A549 (cell line): ENCODE data around the gene PPARA.

Experiments used
- CHD2 ChIP-seq: fragments of 150-350 bp; IDR thresholded peaks from 2 replicates; pipeline ENCODE4 v1.6.1; 2014; ENCODE audit warnings: low read length; ENCODE audit not compliant: partially characterized antibody
- EP300 ChIP-seq, 2 experiments: fragments of >200 bp; sonication (Bioruptor Twin); formaldehyde crosslinking; IDR thresholded peaks; 2 replicates in 1 of 2; 3 replicates in 1 of 2; pipeline ENCODE4 v1.6.1; 2016 to 2017
- HMGXB4 ChIP-seq: fragments of 250-450 bp; sonication (Bioruptor Pico); IDR thresholded peaks from 2 replicates; pipeline ENCODE4 v1.5.0; 2021; ENCODE audit warnings: mild to moderate bottlenecking, moderate library complexity, borderline replicate concordance
- HOXA7 ChIP-seq: fragments of 250-450 bp; sonication (Bioruptor Pico); IDR thresholded peaks from 2 replicates; pipeline ENCODE4 v1.5.0; 2020; ENCODE audit warnings: mild to moderate bottlenecking, moderate library complexity
- JUN ChIP-seq, 2 experiments: fragments of >200 bp; sonication (Bioruptor Twin); formaldehyde crosslinking; IDR thresholded peaks; 2 replicates in 1 of 2; 3 replicates in 1 of 2; pipeline ENCODE4 v1.6.1; 2016 to 2017
- MAFK ChIP-seq: fragments of 450-650 bp; IDR thresholded peaks from 2 replicates; pipeline ENCODE4 v1.6.1; 2014; ENCODE audit not compliant: partially characterized antibody
- MAX ChIP-seq: IDR thresholded peaks from 2 replicates; pipeline ENCODE4 v1.6.1; 2012
- NPAS2 ChIP-seq: fragments of 250-450 bp; sonication (Bioruptor Pico); IDR thresholded peaks from 2 replicates; pipeline ENCODE4 v1.8.0; 2022; ENCODE audit warnings: mild to moderate bottlenecking, moderate library complexity, borderline replicate concordance
- POLR2A ChIP-seq: IDR thresholded peaks from 2 replicates; pipeline ENCODE4 v1.6.1; 2012; ENCODE audit warnings: mild to moderate bottlenecking, low read length
- REST ChIP-seq: fragments of 200-600 bp; sonication (generic); IDR thresholded peaks from 2 replicates; pipeline ENCODE4 v1.6.1; 2016; ENCODE audit warnings: antibody characterized with exemption, mild to moderate bottlenecking, moderate library complexity
- TF ChIP-seq, protein P1 (sequence below): fragments of >200 bp; sonication (Bioruptor Twin); formaldehyde crosslinking; IDR thresholded peaks from 3 replicates; pipeline ENCODE4 v1.5.1; 2016

DNA sequence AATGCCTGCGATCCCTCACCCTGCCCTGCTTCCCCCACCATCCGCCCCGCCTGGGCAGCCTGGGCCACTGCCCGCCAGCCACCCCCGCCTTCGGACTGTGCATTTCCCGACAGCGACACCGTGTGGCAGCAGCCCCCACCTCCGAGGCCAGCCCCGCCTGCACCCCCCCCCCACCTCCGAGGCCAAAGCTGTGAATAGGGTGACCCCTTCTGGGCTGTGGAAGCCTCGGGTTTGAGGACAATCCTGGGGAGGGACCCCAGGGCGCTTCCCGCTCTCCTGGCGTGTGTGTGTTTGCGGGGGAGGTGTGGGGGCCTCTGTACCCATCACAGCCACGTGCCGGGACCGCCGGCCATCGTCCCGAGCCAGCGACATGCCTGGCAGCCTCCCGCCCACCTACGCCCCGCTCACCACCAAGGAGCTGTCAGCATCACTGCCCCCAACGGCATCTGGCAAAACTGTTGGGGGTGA, 33.8 kb upstream of the PPARA start:
- TF ChIP-seq JUN (IDR thresholded peaks at IDR 0.05), result peak in 1 of 2 experiments; percentile 30; a peak in 1 of 5 replicates
- TF ChIP-seq EP300 (IDR thresholded peaks at IDR 0.05), result no peak
- no peak for TF ChIP-seq HMGXB4 (CRISPR knock-in tag)
- TF ChIP-seq, protein P1, sequence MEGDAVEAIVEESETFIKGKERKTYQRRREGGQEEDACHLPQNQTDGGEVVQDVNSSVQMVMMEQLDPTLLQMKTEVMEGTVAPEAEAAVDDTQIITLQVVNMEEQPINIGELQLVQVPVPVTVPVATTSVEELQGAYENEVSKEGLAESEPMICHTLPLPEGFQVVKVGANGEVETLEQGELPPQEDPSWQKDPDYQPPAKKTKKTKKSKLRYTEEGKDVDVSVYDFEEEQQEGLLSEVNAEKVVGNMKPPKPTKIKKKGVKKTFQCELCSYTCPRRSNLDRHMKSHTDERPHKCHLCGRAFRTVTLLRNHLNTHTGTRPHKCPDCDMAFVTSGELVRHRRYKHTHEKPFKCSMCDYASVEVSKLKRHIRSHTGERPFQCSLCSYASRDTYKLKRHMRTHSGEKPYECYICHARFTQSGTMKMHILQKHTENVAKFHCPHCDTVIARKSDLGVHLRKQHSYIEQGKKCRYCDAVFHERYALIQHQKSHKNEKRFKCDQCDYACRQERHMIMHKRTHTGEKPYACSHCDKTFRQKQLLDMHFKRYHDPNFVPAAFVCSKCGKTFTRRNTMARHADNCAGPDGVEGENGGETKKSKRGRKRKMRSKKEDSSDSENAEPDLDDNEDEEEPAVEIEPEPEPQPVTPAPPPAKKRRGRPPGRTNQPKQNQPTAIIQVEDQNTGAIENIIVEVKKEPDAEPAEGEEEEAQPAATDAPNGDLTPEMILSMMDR, result peak; percentile 78
- TF ChIP-seq MAX, result no peak
- no peak for TF ChIP-seq POLR2A
- TF ChIP-seq MAFK, result no peak
- TF ChIP-seq REST, result no peak
- TF ChIP-seq HOXA7 (CRISPR knock-in tag), result no peak
- TF ChIP-seq NPAS2 (CRISPR knock-in tag), result no peak
- TF ChIP-seq CHD2, result no peak
